ENCODE results near the gene MAN1C1. TPM values are rescaled to one million over a fixed set of nuclear protein-coding genes. Genes with fewer than 3 reads are reported as not detected.

The MAN1C1 gene
- total RNA-seq, 4 donors from 2014 or later: 11.0 to 20.9 (median 15.9) TPM

- TF ChIP-seq, protein P1, sequence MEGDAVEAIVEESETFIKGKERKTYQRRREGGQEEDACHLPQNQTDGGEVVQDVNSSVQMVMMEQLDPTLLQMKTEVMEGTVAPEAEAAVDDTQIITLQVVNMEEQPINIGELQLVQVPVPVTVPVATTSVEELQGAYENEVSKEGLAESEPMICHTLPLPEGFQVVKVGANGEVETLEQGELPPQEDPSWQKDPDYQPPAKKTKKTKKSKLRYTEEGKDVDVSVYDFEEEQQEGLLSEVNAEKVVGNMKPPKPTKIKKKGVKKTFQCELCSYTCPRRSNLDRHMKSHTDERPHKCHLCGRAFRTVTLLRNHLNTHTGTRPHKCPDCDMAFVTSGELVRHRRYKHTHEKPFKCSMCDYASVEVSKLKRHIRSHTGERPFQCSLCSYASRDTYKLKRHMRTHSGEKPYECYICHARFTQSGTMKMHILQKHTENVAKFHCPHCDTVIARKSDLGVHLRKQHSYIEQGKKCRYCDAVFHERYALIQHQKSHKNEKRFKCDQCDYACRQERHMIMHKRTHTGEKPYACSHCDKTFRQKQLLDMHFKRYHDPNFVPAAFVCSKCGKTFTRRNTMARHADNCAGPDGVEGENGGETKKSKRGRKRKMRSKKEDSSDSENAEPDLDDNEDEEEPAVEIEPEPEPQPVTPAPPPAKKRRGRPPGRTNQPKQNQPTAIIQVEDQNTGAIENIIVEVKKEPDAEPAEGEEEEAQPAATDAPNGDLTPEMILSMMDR (IDR thresholded peaks at IDR 0.05; ENCODE audit: low read depth): no peak
Observed at GRCh38 chr1:25672763-25673409, 56.3 kb downstream of the MAN1C1 start.

DNA sequence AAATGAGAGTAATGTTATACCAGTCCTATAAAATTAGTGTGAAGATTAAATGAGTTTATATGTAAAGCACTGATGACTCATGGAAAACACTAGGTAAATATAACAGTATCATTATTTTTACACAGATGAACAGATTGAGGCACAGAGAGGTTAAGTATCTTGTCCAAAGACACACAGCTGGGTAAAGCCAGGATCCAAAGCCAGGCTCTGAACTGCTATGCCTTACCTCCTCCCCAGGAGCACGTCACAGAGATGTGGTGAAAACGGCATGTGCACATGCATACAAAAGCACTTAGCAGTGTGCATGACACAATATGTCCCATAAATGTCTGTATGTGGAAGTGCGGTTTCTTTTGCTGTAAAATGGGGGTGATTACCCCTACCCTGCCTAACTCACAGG lies 56.9 kb downstream of the MAN1C1 start:
- TF ChIP-seq, protein P1 (IDR thresholded peaks at IDR 0.05; ENCODE audit: low read depth): no peak

DNA sequence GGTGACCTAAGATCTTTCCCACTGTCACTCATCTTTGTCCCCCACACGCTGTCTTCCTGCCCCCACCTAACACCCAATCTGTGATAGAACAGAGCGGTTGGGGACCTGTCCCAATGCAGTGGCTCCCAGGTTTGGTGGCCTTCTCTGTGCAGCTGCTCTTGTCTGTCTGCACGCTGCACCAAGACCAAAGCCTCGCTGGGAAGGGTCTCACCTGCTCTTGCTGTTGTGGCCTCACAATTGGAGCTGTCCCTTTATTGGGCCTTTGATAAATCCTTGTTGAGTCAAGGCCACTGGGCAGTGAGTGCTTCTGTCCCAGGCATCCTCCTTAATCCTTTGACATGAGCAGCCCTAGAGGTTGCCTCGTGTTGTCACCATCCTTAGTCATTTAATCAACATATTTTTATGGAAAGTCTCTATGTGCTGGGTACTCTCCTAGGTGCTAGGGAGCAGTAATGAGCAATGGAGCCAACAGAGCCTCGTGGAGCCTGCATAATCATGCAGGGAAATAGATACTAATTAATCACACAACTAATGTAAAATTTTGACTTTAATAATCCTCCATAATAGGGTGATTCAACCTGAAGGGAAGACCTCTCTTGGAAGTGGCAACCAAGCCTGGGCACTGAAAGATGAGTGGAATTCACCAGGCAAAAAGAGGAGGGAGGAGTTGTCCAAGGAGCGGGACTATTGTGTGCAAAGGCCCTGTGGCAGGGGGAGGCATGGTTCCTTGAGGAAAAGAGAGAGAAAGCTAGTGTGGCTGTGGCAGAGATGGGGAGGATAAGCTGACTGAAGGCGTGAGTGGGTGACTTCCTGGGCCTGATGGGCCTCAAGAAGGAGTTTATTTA lies 57.6 kb downstream of the MAN1C1 start:
- TF ChIP-seq, protein P1 (IDR thresholded peaks at IDR 0.05; ENCODE audit: low read depth): no peak

DNA sequence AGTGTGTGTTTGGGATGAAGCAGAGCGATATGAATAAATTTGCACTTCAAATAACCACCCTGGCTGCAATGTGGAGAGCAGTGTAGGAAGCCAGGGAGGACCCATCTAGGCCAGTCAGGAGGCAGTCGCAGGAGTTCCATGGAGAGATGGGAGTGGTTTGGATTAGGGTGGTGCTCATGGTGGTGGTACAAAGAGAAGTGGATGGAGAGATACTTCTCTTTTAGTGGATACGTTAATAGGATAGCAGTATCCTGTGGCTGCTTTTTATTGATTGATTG lies 58.2 kb downstream of the MAN1C1 start:
- TF ChIP-seq, protein P1 (IDR thresholded peaks at IDR 0.05; ENCODE audit: low read depth): no peak

- TF ChIP-seq, protein P1 (IDR thresholded peaks at IDR 0.05; ENCODE audit: low read depth): no peak
Observed at GRCh38 chr1:25675729-25676476, 59.3 kb downstream of the MAN1C1 start.

GRCh38 chr1:25676488-25676887 lies 59.9 kb downstream of the MAN1C1 start:
- TF ChIP-seq, protein P1 (IDR thresholded peaks at IDR 0.05; ENCODE audit: low read depth): no peak

DNA sequence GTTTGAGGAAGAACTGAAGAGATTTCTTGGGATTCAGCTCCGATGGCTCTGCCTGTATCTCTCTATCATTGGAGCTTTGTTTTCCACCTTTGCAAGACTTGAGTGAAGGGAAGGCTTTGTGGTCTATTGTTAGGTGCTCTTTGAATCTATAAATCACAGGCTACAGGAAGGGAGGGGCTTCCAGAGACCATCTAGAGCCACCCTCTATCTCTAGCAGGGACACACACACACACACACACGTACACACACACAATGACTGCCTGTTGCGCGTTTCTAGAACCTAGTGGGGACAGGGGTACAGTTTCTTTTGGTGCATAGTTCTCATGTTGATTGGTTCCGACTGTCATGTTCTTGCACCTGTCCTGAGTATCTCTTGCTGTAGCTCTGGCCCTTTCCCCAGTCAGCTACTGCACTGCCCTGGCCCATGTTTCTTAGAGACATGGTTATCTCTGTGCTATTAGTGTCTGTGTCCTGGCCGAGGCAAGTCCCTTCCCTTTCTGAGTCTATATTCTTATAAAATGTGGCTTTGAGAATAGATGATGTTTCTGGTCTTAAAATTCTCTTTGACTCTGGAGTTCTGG lies 60.7 kb downstream of the MAN1C1 start:
- TF ChIP-seq, protein P1 (IDR thresholded peaks at IDR 0.05; ENCODE audit: low read depth): no peak

Measured in subcutaneous adipose tissue (tissue), 4 donors.